Inflammatory macrophage (primary cell): ENCODE measurements around the gene S1PR2.
"Not testable (repeated sequence)": the region's sequence is repeated elsewhere in the genome, so short reads cannot be mapped to it uniquely, and the experiment has no call there.

Source experiments
- DNase-seq, 2 donors: peaks; one replicate each; pipeline ENCODE4 v3.0.0-alpha.2; 2020 to 2022

The S1PR2 gene

GRCh38 chr19:10254244-10254643 lies 23.1 kb upstream of the S1PR2 start:
- DNase-seq, result no peak

GRCh38 chr19:10252707-10253106 lies 21.6 kb upstream of the S1PR2 start:
- DNase-seq, result no peak

- DNase-seq, result peak; percentile 99
Observed at GRCh38 chr19:10251792-10252694, 20.9 kb upstream of the S1PR2 start, which contains the start of gene MRPL4. TSS of gene MRPL4 (plus strand) at chr19:10252214. CDS start at chr19:10252254, 40 bp downstream.

- DNase-seq, result no peak
Observed at GRCh38 chr19:10246511-10246910, 15.4 kb upstream of the S1PR2 start.

GRCh38 chr19:10245189-10245939 lies 14.2 kb upstream of the S1PR2 start:
- no peak for DNase-seq

GRCh38 chr19:10243606-10244005 lies 12.5 kb upstream of the S1PR2 start:
- DNase-seq, result no peak

GRCh38 chr19:10241826-10242449 lies 10.8 kb upstream of the S1PR2 start:
- DNase-seq, result not testable (repeated sequence)

GRCh38 chr19:10238172-10238783 lies 7.1 kb upstream of the S1PR2 start:
- peak in 1 of 2 donors; percentile 39 for DNase-seq

GRCh38 chr19:10237702-10238101 lies 6.6 kb upstream of the S1PR2 start:
- DNase-seq, result no peak

GRCh38 chr19:10235409-10235808 lies 4.3 kb upstream of the S1PR2 start:
- DNase-seq, result not testable (repeated sequence)

GRCh38 chr19:10235003-10235402 lies 3.9 kb upstream of the S1PR2 start:
- peak in 1 of 2 donors; percentile 49 for DNase-seq

- no peak for DNase-seq
Observed at GRCh38 chr19:10233946-10234345, 2.8 kb upstream of the S1PR2 start.

- no peak for DNase-seq
Observed at GRCh38 chr19:10231612-10232228, 589 bp upstream of the S1PR2 start.

- DNase-seq, result peak; percentile 29 to 76
Observed at GRCh38 chr19:10230173-10230860, 814 bp downstream of the S1PR2 start.

GRCh38 chr19:10228920-10229319 lies 2.2 kb downstream of the S1PR2 start:
- peak; percentile 24 to 48 for DNase-seq

GRCh38 chr19:10228393-10228792 lies 2.7 kb downstream of the S1PR2 start:
- DNase-seq, result peak; percentile 56 to 57

- no peak for DNase-seq
Observed at GRCh38 chr19:10227026-10227971, 3.8 kb downstream of the S1PR2 start.

GRCh38 chr19:10226376-10227025 lies 4.6 kb downstream of the S1PR2 start:
- no peak for DNase-seq

- DNase-seq, result no peak
Observed at GRCh38 chr19:10226021-10226375, 5.1 kb downstream of the S1PR2 start.

GRCh38 chr19:10224337-10224736 lies 6.8 kb downstream of the S1PR2 start:
- DNase-seq, result no peak
